GM21737 (cell line): ENCODE data around the gene PRKN.

ENCODE experiments used
- ATAC-seq: cut with Tn5 transposase; IDR thresholded peaks from one replicate; pipeline ENCODE4 v1.9.1; 2021; ENCODE audit warnings: mild to moderate bottlenecking, moderate library complexity; ENCODE audit not compliant: unreplicated experiment

Gene PRKN

GRCh38 chr6:161644521-161644920 is 1083.0 kb downstream of the PRKN start:
- ATAC-seq: no peak

- no peak for ATAC-seq
Observed at GRCh38 chr6:161641175-161641574, 1086.4 kb downstream of the PRKN start.

- ATAC-seq: no peak
Observed at GRCh38 chr6:161639772-161640171, 1087.8 kb downstream of the PRKN start.

GRCh38 chr6:161637658-161638057 is 1089.9 kb downstream of the PRKN start:
- ATAC-seq: no peak

- no peak for ATAC-seq
Observed at GRCh38 chr6:161636882-161637430, 1090.6 kb downstream of the PRKN start.

GRCh38 chr6:161635975-161636374 is 1091.6 kb downstream of the PRKN start:
- ATAC-seq: no peak

- no peak for ATAC-seq
Observed at GRCh38 chr6:161634916-161635315, 1092.7 kb downstream of the PRKN start.

GRCh38 chr6:161631676-161632194 is 1095.8 kb downstream of the PRKN start:
- no peak for ATAC-seq

- no peak for ATAC-seq
Observed at GRCh38 chr6:161630674-161631073, 1096.9 kb downstream of the PRKN start.

- ATAC-seq: no peak
Observed at GRCh38 chr6:161626132-161626676, 1101.4 kb downstream of the PRKN start.

- no peak for ATAC-seq
Observed at GRCh38 chr6:161624111-161624510, 1103.5 kb downstream of the PRKN start.

GRCh38 chr6:161622779-161623178 is 1104.8 kb downstream of the PRKN start:
- ATAC-seq: no peak

GRCh38 chr6:161618831-161619454 is 1108.6 kb downstream of the PRKN start:
- ATAC-seq: no peak

- ATAC-seq: no peak
Observed at GRCh38 chr6:161613711-161614110, 1113.9 kb downstream of the PRKN start.

GRCh38 chr6:161608771-161609170 is 1118.8 kb downstream of the PRKN start:
- ATAC-seq: no peak

- ATAC-seq: no peak
Observed at GRCh38 chr6:161607696-161608297, 1119.8 kb downstream of the PRKN start.

GRCh38 chr6:161602359-161602758 is 1125.2 kb downstream of the PRKN start:
- ATAC-seq: no peak

- ATAC-seq: no peak
Observed at GRCh38 chr6:161598896-161599295, 1128.7 kb downstream of the PRKN start.

GRCh38 chr6:161596807-161597520 is 1130.6 kb downstream of the PRKN start:
- no peak for ATAC-seq

- ATAC-seq: no peak
Observed at GRCh38 chr6:161594412-161594811, 1133.2 kb downstream of the PRKN start.

GRCh38 chr6:161590961-161591627 is 1136.5 kb downstream of the PRKN start:
- ATAC-seq: no peak
